SK-N-SH treated with all-trans-retinoic acid at 6 μM for 48 hours (cell line): ENCODE results near the gene TCEAL8.

Experiments
- ATAC-seq: fragments of 200-7000 bp; cut with Tn5 transposase; 3 replicates; pipeline ENCODE4 v1.9.1; 2020; ENCODE audit warnings: mild to moderate bottlenecking, moderate library complexity
- ARNTL ChIP-seq: fragments of 450-650 bp; formaldehyde crosslinking; IDR thresholded peaks from 2 replicates; pipeline ENCODE4 v1.5.0; 2020; ENCODE audit warnings: low read depth, mild to moderate bottlenecking, moderate library complexity, borderline replicate concordance
- BACH2 ChIP-seq: fragments of 250-450 bp; sonication (Bioruptor Pico); IDR thresholded peaks from 2 replicates; pipeline ENCODE4 v1.9.0; 2021; ENCODE audit warnings: mild to moderate bottlenecking, borderline replicate concordance
- CREB5 ChIP-seq: fragments of 250-450 bp; sonication (Bioruptor Pico); IDR thresholded peaks from 2 replicates; pipeline ENCODE4 v1.5.1; 2020; ENCODE audit warnings: low read depth, mild to moderate bottlenecking, moderate library complexity
- CSDC2 ChIP-seq: fragments of 250-450 bp; sonication (Bioruptor Pico); IDR thresholded peaks from 2 replicates; pipeline ENCODE4 v1.5.0; 2020; ENCODE audit warnings: mild to moderate bottlenecking, moderate library complexity
- ESRRG ChIP-seq: fragments of 250-450 bp; sonication (Bioruptor Pico); IDR thresholded peaks from 2 replicates; pipeline ENCODE4 v1.6.1; 2021; ENCODE audit warnings: mild to moderate bottlenecking
- GLIS3 ChIP-seq: fragments of 250-450 bp; sonication (Bioruptor Pico); IDR thresholded peaks from 2 replicates; pipeline ENCODE4 v1.5.0; 2020; ENCODE audit warnings: mild to moderate bottlenecking, moderate library complexity
- ISL1 ChIP-seq: fragments of 250-450 bp; sonication (Bioruptor Pico); IDR thresholded peaks from 2 replicates; pipeline ENCODE4 v2.1.2; 2022; ENCODE audit warnings: mild to moderate bottlenecking, moderate library complexity
- OSR1 ChIP-seq: fragments of 250-450 bp; sonication (Bioruptor Pico); IDR thresholded peaks from 2 replicates; pipeline ENCODE4 v1.8.0; 2022; ENCODE audit warnings: moderate library complexity, mild to moderate bottlenecking, inconsistent platforms
- PATZ1 ChIP-seq: fragments of 250-450 bp; sonication (Bioruptor Pico); IDR thresholded peaks from 2 replicates; pipeline ENCODE4 v1.8.0; 2020; ENCODE audit warnings: mild to moderate bottlenecking, moderate library complexity, borderline replicate concordance
- PPARA ChIP-seq: fragments of 250-450 bp; sonication (Bioruptor Pico); IDR thresholded peaks from 2 replicates; pipeline ENCODE4 v1.5.0; 2020; ENCODE audit warnings: mild to moderate bottlenecking, borderline replicate concordance
- RARB ChIP-seq: fragments of 250-450 bp; sonication (Bioruptor Pico); IDR thresholded peaks from 2 replicates; pipeline ENCODE4 v1.8.0; 2021; ENCODE audit warnings: mild to moderate bottlenecking, moderate library complexity
- SNAI2 ChIP-seq: fragments of 250-450 bp; sonication (Bioruptor Pico); IDR thresholded peaks from 2 replicates; pipeline ENCODE4 v1.5.0; 2020; ENCODE audit warnings: mild to moderate bottlenecking, moderate library complexity
- TCF4 ChIP-seq: fragments of 250-450 bp; sonication (Bioruptor Pico); IDR thresholded peaks from 2 replicates; pipeline ENCODE4 v1.8.0; 2021; ENCODE audit warnings: mild to moderate bottlenecking, moderate library complexity, borderline replicate concordance
- TOX ChIP-seq: fragments of 250-450 bp; sonication (Bioruptor Pico); IDR thresholded peaks from 2 replicates; pipeline ENCODE4 v1.8.0; 2021; ENCODE audit warnings: mild to moderate bottlenecking, moderate library complexity, borderline replicate concordance
- ZC3H10 ChIP-seq: fragments of 250-450 bp; sonication (Bioruptor Pico); IDR thresholded peaks from 2 replicates; pipeline ENCODE4 v1.5.1; 2021; ENCODE audit warnings: mild to moderate bottlenecking, moderate library complexity
- ZFP3 ChIP-seq: fragments of 250-450 bp; sonication (Bioruptor Pico); IDR thresholded peaks from 2 replicates; pipeline ENCODE4 v1.5.0; 2020; ENCODE audit warnings: mild to moderate bottlenecking, moderate library complexity
- ZFP30 ChIP-seq: fragments of 450-650 bp; formaldehyde crosslinking; IDR thresholded peaks from 2 replicates; pipeline ENCODE4 v1.5.0; 2022; ENCODE audit warnings: mild to moderate bottlenecking, moderate library complexity
- ZNF565 ChIP-seq: fragments of 450-650 bp; formaldehyde crosslinking; conservative IDR thresholded peaks from 2 replicates; pipeline ENCODE4 v1.5.0; 2020; ENCODE audit warnings: low read depth, mild to moderate bottlenecking, moderate library complexity
- ZNF70 ChIP-seq: fragments of 450-650 bp; formaldehyde crosslinking; IDR thresholded peaks from 2 replicates; pipeline ENCODE4 v1.5.0; 2020; ENCODE audit warnings: mild to moderate bottlenecking, moderate library complexity
- ZNF8 ChIP-seq: fragments of 450-650 bp; formaldehyde crosslinking; IDR thresholded peaks from 2 replicates; pipeline ENCODE4 v1.5.0; 2020; ENCODE audit warnings: mild to moderate bottlenecking, moderate library complexity
- TF ChIP-seq, protein P1 (sequence below): fragments of 250-450 bp; sonication (Bioruptor Pico); IDR thresholded peaks from 2 replicates; pipeline ENCODE4 v1.8.0; 2021; ENCODE audit warnings: low read depth, mild to moderate bottlenecking, moderate library complexity, borderline replicate concordance
- TF ChIP-seq, protein P2 (sequence below): fragments of 250-450 bp; sonication (Bioruptor Pico); IDR thresholded peaks from 2 replicates; pipeline ENCODE4 v1.5.0; 2020; ENCODE audit warnings: mild to moderate bottlenecking, moderate library complexity
- TF ChIP-seq, protein P3 (sequence below): fragments of 250-450 bp; sonication (Bioruptor Pico); IDR thresholded peaks from 2 replicates; pipeline ENCODE4 v1.5.1; 2021; ENCODE audit warnings: mild to moderate bottlenecking, moderate library complexity

The TCEAL8 gene

GRCh38 chrX:103214870-103215424 is 40.0 kb downstream of the TCEAL8 start, which contains the start of gene BEX4:
TSS of gene BEX4 (plus strand) at chrX:103215108. CDS start at chrX:103216154, 1,046 bp downstream.
- peak; percentile 89 for ATAC-seq
- TF ChIP-seq, protein P1, sequence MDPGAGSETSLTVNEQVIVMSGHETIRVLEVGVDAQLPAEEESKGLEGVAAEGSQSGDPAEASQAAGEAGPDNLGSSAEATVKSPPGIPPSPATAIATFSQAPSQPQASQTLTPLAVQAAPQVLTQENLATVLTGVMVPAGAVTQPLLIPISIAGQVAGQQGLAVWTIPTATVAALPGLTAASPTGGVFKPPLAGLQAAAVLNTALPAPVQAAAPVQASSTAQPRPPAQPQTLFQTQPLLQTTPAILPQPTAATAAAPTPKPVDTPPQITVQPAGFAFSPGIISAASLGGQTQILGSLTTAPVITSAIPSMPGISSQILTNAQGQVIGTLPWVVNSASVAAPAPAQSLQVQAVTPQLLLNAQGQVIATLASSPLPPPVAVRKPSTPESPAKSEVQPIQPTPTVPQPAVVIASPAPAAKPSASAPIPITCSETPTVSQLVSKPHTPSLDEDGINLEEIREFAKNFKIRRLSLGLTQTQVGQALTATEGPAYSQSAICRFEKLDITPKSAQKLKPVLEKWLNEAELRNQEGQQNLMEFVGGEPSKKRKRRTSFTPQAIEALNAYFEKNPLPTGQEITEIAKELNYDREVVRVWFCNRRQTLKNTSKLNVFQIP (CRISPR knock-in tag), result no peak
- TF ChIP-seq GLIS3 (CRISPR knock-in tag) (no peak), ZFP3 (no peak), CREB5 (CRISPR knock-in tag) (no peak), ZFP30 (CRISPR knock-in tag) (no peak), ISL1 (no peak), OSR1 (CRISPR knock-in tag) (no peak), BACH2 (CRISPR knock-in tag) (no peak), CSDC2 (CRISPR knock-in tag) (no peak), TOX (CRISPR knock-in tag) (no peak), PATZ1 (CRISPR knock-in tag) (no peak), ZC3H10 (CRISPR knock-in tag) (no peak), ARNTL (CRISPR knock-in tag) (no peak), SNAI2 (CRISPR knock-in tag) (no peak), ZNF565 (CRISPR knock-in tag) (no peak), ZNF70 (no peak), TCF4 (CRISPR knock-in tag) (no peak)
- TF ChIP-seq, protein P2, sequence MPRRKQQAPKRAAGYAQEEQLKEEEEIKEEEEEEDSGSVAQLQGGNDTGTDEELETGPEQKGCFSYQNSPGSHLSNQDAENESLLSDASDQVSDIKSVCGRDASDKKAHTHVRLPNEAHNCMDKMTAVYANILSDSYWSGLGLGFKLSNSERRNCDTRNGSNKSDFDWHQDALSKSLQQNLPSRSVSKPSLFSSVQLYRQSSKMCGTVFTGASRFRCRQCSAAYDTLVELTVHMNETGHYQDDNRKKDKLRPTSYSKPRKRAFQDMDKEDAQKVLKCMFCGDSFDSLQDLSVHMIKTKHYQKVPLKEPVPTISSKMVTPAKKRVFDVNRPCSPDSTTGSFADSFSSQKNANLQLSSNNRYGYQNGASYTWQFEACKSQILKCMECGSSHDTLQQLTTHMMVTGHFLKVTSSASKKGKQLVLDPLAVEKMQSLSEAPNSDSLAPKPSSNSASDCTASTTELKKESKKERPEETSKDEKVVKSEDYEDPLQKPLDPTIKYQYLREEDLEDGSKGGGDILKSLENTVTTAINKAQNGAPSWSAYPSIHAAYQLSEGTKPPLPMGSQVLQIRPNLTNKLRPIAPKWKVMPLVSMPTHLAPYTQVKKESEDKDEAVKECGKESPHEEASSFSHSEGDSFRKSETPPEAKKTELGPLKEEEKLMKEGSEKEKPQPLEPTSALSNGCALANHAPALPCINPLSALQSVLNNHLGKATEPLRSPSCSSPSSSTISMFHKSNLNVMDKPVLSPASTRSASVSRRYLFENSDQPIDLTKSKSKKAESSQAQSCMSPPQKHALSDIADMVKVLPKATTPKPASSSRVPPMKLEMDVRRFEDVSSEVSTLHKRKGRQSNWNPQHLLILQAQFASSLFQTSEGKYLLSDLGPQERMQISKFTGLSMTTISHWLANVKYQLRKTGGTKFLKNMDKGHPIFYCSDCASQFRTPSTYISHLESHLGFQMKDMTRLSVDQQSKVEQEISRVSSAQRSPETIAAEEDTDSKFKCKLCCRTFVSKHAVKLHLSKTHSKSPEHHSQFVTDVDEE, result no peak
- TF ChIP-seq, protein P3, sequence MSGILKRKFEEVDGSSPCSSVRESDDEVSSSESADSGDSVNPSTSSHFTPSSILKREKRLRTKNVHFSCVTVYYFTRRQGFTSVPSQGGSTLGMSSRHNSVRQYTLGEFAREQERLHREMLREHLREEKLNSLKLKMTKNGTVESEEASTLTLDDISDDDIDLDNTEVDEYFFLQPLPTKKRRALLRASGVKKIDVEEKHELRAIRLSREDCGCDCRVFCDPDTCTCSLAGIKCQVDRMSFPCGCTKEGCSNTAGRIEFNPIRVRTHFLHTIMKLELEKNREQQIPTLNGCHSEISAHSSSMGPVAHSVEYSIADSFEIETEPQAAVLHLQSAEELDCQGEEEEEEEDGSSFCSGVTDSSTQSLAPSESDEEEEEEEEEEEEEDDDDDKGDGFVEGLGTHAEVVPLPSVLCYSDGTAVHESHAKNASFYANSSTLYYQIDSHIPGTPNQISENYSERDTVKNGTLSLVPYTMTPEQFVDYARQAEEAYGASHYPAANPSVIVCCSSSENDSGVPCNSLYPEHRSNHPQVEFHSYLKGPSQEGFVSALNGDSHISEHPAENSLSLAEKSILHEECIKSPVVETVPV (CRISPR knock-in tag), result no peak

DNA sequence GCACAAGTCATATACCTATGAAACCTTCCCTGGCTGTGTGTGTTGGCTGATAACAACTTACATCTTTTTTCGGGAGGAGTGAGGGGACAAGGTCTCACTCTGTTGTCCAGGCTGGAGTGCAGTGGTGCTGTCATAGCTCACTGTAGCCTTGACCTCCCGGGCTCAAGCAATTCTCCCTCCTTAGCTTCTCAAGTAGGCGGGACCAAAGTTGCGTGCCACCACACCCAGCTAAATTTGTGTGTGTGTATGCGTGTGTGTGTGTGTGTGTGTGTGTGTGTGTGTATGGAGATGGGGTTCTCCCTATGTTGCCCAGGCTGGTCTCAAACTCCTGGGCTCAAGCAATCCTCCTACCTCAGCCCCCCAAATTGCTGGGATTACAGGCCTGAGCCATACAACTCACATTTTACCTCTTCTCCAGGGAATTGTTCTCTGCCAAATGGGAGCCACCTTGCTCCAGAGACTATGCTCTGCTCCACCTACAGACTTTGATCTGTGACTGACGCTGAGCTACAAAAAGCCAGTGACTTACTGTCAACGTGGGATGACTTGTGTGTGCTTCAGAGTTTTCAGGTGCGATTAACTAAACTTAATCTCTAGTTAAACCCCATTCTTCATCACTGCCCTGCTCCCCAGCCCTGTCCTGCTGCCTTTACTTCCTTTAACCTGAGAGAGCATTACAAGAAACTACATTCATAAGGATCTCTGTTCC is 42.1 kb downstream of the TCEAL8 start:
- ATAC-seq, result no peak
- no peak for TF ChIP-seq ISL1
- no peak for TF ChIP-seq ZFP30 (CRISPR knock-in tag)
- TF ChIP-seq, protein P2, result no peak
- no peak for TF ChIP-seq TCF4 (CRISPR knock-in tag)
- TF ChIP-seq ARNTL (CRISPR knock-in tag), result no peak
- no peak for TF ChIP-seq TOX (CRISPR knock-in tag)
- TF ChIP-seq ZNF8, result no peak
- no peak for TF ChIP-seq GLIS3 (CRISPR knock-in tag)
- TF ChIP-seq, protein P3 (CRISPR knock-in tag), result no peak
- TF ChIP-seq PPARA (CRISPR knock-in tag), result no peak
- TF ChIP-seq PATZ1 (CRISPR knock-in tag), result no peak
- no peak for TF ChIP-seq RARB
- TF ChIP-seq ESRRG (CRISPR knock-in tag), result no peak
